Panc1 (cell line): Measurements from ENCODE around the gene HJURP. TPM values are rescaled to one million over a fixed set of nuclear protein-coding genes. Genes with fewer than 3 reads are reported as not detected.

Source experiments
- ATAC-seq: fragments of 200-7000 bp; cut with Tn5 transposase; 2 replicates; pipeline ENCODE4 v1.9.1; 2020; ENCODE audit warnings: mild to moderate bottlenecking, moderate library complexity
- BruUV-seq: library from RNA; stranded (reverse); fragments of 400-500 nt; replicated peaks from 2 replicates; lab custom pipeline; 2021; lab: Mats Ljungman, UMichigan
- CTCF ChIA-PET: fragments of 300-600 bp; sonication (Branson Sonifier 250); formaldehyde crosslinking; loops from one replicate; lab custom pipeline; 2022; ENCODE audit warnings: antibody characterized with exemption; lab: Charles Lee
- POLR2A ChIA-PET: fragments of 300-600 bp; sonication (Branson Sonifier 250); formaldehyde crosslinking; loops from one replicate; lab custom pipeline; 2022; ENCODE audit warnings: antibody characterized with exemption; lab: Charles Lee
- DNase-seq: peaks from one replicate; pipeline ENCODE4 v3.0.0-alpha.2; 2010; ENCODE audit warnings: low read depth, low spot score
- H3K27ac ChIP-seq: 2 replicates; pipeline ENCODE4 v1.5.1; 2011; ENCODE audit warnings: mild to moderate bottlenecking, low read length, inconsistent platforms
- H3K27me3 ChIP-seq: fragments of 200-500 bp; sonication (Bioruptor generic); 2 replicates; pipeline ENCODE4 v1.6.0; 2014; ENCODE audit warnings: low read length, inconsistent platforms; ENCODE audit not compliant: control insufficient read depth, insufficient read depth
- H3K36me3 ChIP-seq: fragments of 200-500 bp; sonication (Bioruptor generic); 2 replicates; pipeline ENCODE4 v1.5.1; 2014; ENCODE audit warnings: inconsistent platforms, mild to moderate bottlenecking, low read length, moderate library complexity; ENCODE audit not compliant: control insufficient read depth, insufficient read depth
- H3K4me1 ChIP-seq: 2 replicates; pipeline ENCODE4 v1.5.1; 2011; ENCODE audit warnings: inconsistent platforms, mild to moderate bottlenecking, low read length, moderate library complexity; ENCODE audit not compliant: control insufficient read depth, insufficient read depth
- H3K4me3 ChIP-seq, 2 experiments: 2 replicates each; pipeline ENCODE4 v1.5.1; 2011 to 2012; ENCODE audit warnings: low read depth in 2 of 2, low read length in 2 of 2, mild to moderate bottlenecking in 2 of 2, inconsistent platforms in 1 of 2, moderate library complexity in 1 of 2
- H3K9me3 ChIP-seq: fragments of 200-500 bp; sonication (Bioruptor generic); 2 replicates; pipeline ENCODE4 v1.5.1; 2014; ENCODE audit warnings: low read depth, mild to moderate bottlenecking, inconsistent platforms, low read length, moderate library complexity; ENCODE audit not compliant: control insufficient read depth, insufficient read depth
- CTCF ChIP-seq: fragments of 450-650 bp; IDR thresholded peaks from 2 replicates; pipeline ENCODE4 v1.5.1; 2017; ENCODE audit warnings: mild to moderate bottlenecking
- POLR2AphosphoS5 ChIP-seq: IDR thresholded peaks from 2 replicates; pipeline ENCODE4 v1.6.1; 2012; ENCODE audit warnings: mild to moderate bottlenecking, low read depth, low read length, moderate library complexity
- REST ChIP-seq, 2 experiments: IDR thresholded peaks; 2 replicates each; pipeline ENCODE4 v1.6.1; 2011 to 2012; ENCODE audit warnings: low read depth in 2 of 2, control low read depth in 1 of 2, low read length in 1 of 2, mild to moderate bottlenecking in 1 of 2, moderate library complexity in 1 of 2; ENCODE audit not compliant: insufficient read depth in 1 of 2
- SIN3A ChIP-seq: IDR thresholded peaks from 2 replicates; pipeline ENCODE4 v1.6.1; 2012; ENCODE audit warnings: low read depth, mild to moderate bottlenecking, low read length, moderate library complexity, borderline replicate concordance; ENCODE audit not compliant: insufficient read depth
- TCF7L2 ChIP-seq: IDR thresholded peaks from 2 replicates; pipeline ENCODE4 v1.6.1; 2011; ENCODE audit warnings: mild to moderate bottlenecking, low read depth, low read length, inconsistent platforms
- in situ Hi-C: cut with HindIII; loops from 2 replicates; pipeline ENCODE4 v1.10.0; 2016; ENCODE audit warnings: low sequenced_read_pairs, low pct_unique_long_range_greater_than_20kb
- intact Hi-C: fragments of 100-400 bp; cut with micrococcal nuclease; formaldehyde crosslinking; loops from one replicate; pipeline ENCODE4 v1.10.0; 2022; ENCODE audit not compliant: unreplicated experiment
- total RNA-seq: library from RNA; stranded (reverse); gene quantifications from one replicate; pipeline ENCODE4 v1.2.1, GENCODE V29; 2021; ENCODE audit not compliant: unreplicated experiment

The HJURP gene
- total RNA-seq, 1 experiment from 2014 or later, result 87.0 TPM

GRCh38 chr2:233849607-233850271 is 4.6 kb downstream of the HJURP start:
- Histone ChIP-seq H3K36me3 (peaks cover 44% of the 10 kb centered on the region), H3K27ac (peak overlapping the region; percentile 79; the same call in 1 of the 2 replicates), H3K9me3 (no peaks in the 10 kb centered on the region), H3K4me1 (peaks cover 19% of the 10 kb centered on the region), H3K27me3 (no peaks in the 10 kb centered on the region), H3K4me3 (no peak overlapping the region)
- no peak for TF ChIP-seq SIN3A
- TF ChIP-seq REST (IDR thresholded peaks at IDR 0.05; ENCODE audit: insufficient read depth in 1 of 2, low read depth in 2 of 2, low read length in 1 of 2), result no peak
- no peak for TF ChIP-seq TCF7L2
- no peak; the same call in 1 of the 2 replicates for TF ChIP-seq POLR2AphosphoS5
- no peak for TF ChIP-seq CTCF
- intact Hi-C loops (no loop called here), in situ Hi-C loops (no loop called here)
- CTCF ChIA-PET, result no interaction called here
- ATAC-seq, result no peak
- BruUV-seq, result no TSS peak
- DNase-seq, result no peak
- POLR2A ChIA-PET, result interaction anchor here (0.6 kb wide), 1 partner anchor 300 kb away, joined by 3 read pairs; no protein-coding TSS in a partner anchor

- TF ChIP-seq CTCF (no peak), SIN3A (no peak), TCF7L2 (no peak), POLR2AphosphoS5 (no peak), REST (IDR thresholded peaks at IDR 0.05; ENCODE audit: insufficient read depth in 1 of 2, low read depth in 2 of 2, low read length in 1 of 2) (no peak)
- in situ Hi-C loops, result no loop called here
- Histone ChIP-seq H3K27me3 (no peaks in the 10 kb centered on the region), H3K36me3 (peaks cover 51% of the 10 kb centered on the region), H3K4me3 (no peak overlapping the region), H3K27ac (peak overlapping the region; percentile 45), H3K9me3 (no peaks in the 10 kb centered on the region), H3K4me1 (peaks cover 19% of the 10 kb centered on the region)
- ATAC-seq (no peak), DNase-seq (no peak)
- no TSS peak for BruUV-seq
- intact Hi-C loops, result no loop called here
- ChIA-PET CTCF (no interaction called here), POLR2A (interaction anchor here (0.6 to 0.8 kb wide), 2 partner anchors 43 to 126 kb away, joined by 3 to 4 read pairs; no protein-coding TSS in a partner anchor)
Observed at GRCh38 chr2:233848276-233848675, 6.1 kb downstream of the HJURP start.
